IPS-15b (cell line): ENCODE data around the gene PTPN14.

Experiments used
- H3K27me3 ChIP-seq: one replicate; pipeline ENCODE4 v1.6.1; 2013; ENCODE audit warnings: low read length; ENCODE audit not compliant: control insufficient read depth, insufficient read depth
- H3K36me3 ChIP-seq: one replicate; pipeline ENCODE4 v1.6.1; 2013; ENCODE audit warnings: low read length; ENCODE audit not compliant: control insufficient read depth, insufficient read depth
- H3K4me1 ChIP-seq: one replicate; pipeline ENCODE4 v1.6.1; 2013; ENCODE audit warnings: mild to moderate bottlenecking, low read length; ENCODE audit not compliant: control insufficient read depth, insufficient read depth
- H3K4me3 ChIP-seq: one replicate; pipeline ENCODE4 v1.5.1; 2013; ENCODE audit warnings: low read depth, low read length
- H3K9ac ChIP-seq: one replicate; pipeline ENCODE4 v1.6.1; 2013; ENCODE audit warnings: low read depth, mild to moderate bottlenecking, low read length
- H3K9me3 ChIP-seq: one replicate; pipeline ENCODE4 v1.6.1; 2013; ENCODE audit warnings: mild to moderate bottlenecking, low read length; ENCODE audit not compliant: control insufficient read depth, insufficient read depth

PTPN14 gene

GRCh38 chr1:214312530-214313051 is 238.8 kb downstream of the PTPN14 start:
- no peak overlapping the region for H3K9ac ChIP-seq
- H3K27me3 ChIP-seq: peaks cover 29% of the 10 kb centered on the region
- H3K9me3 ChIP-seq: no peaks in the 10 kb centered on the region
- H3K36me3 ChIP-seq: no peaks in the 10 kb centered on the region
- H3K4me3 ChIP-seq: no peak overlapping the region
- peaks cover 19% of the 10 kb centered on the region for H3K4me1 ChIP-seq

- Histone ChIP-seq H3K4me1 (peaks cover 13% of the 10 kb centered on the region), H3K9ac (no peak overlapping the region), H3K9me3 (no peaks in the 10 kb centered on the region), H3K4me3 (no peak overlapping the region), H3K36me3 (no peaks in the 10 kb centered on the region), H3K27me3 (peaks cover 29% of the 10 kb centered on the region)
Observed at GRCh38 chr1:214310777-214311690, 240.4 kb downstream of the PTPN14 start.

- no peaks in the 10 kb centered on the region for H3K9me3 ChIP-seq
- H3K4me1 ChIP-seq: peaks cover 13% of the 10 kb centered on the region
- no peaks in the 10 kb centered on the region for H3K36me3 ChIP-seq
- H3K9ac ChIP-seq: no peak overlapping the region
- peaks cover 20% of the 10 kb centered on the region for H3K27me3 ChIP-seq
- H3K4me3 ChIP-seq: no peak overlapping the region
Observed at GRCh38 chr1:214310010-214310409, 241.4 kb downstream of the PTPN14 start.

DNA sequence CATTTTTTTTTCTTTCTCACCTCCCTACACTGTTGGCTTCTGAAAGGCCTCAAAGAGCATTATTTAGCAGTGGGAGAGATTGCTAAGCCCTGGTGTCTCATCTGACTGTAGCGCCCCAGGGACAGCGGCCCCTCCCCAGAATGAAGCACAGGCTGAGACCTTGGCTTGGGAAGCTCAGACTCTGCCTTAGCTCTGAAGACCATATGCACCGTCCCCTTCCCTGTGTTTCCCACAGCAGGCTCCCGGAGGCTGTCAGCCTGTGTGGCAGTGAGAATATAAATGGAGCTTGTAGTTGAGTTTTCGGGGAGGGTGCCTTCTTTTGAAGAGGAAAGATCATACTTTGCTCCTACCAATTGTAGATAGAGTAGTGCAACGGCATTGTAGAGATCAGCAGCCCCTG is 245.1 kb downstream of the PTPN14 start:
- Histone ChIP-seq H3K27me3 (peaks cover 3% of the 10 kb centered on the region), H3K9me3 (no peaks in the 10 kb centered on the region), H3K4me3 (no peak overlapping the region), H3K9ac (no peak overlapping the region), H3K4me1 (peaks cover 3% of the 10 kb centered on the region), H3K36me3 (no peaks in the 10 kb centered on the region)

DNA sequence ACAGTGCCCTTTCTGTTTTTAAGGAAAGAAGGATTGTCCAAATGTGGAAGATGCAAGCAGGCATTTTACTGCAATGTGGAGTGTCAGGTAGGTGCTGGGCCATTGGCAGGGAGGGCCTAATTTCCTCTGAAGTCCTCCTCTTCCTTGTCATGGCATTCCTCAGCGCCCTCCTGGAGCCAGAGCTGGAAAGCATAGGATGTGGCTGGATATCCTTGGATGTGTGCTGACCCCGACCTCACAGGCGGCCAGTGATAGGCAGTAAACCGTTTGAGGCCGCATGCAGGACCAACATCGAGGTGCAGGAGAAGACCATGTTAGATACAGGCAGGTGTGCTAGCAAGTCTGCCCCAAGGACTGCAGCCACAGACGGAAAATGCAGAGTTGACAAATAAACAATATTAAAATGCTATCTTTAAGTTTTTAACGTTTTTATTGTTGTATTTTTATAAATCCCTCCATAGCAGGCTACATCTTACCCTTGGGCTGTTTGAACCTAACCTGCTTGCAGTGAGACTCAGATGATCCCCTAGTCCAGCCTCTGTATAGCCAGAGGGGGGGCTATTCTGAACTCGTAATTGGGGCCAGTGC is 246.1 kb downstream of the PTPN14 start:
- Histone ChIP-seq H3K4me1 (no peaks in the 10 kb centered on the region), H3K9me3 (no peaks in the 10 kb centered on the region), H3K27me3 (no peaks in the 10 kb centered on the region), H3K4me3 (no peak overlapping the region), H3K36me3 (no peaks in the 10 kb centered on the region), H3K9ac (no peak overlapping the region)

DNA sequence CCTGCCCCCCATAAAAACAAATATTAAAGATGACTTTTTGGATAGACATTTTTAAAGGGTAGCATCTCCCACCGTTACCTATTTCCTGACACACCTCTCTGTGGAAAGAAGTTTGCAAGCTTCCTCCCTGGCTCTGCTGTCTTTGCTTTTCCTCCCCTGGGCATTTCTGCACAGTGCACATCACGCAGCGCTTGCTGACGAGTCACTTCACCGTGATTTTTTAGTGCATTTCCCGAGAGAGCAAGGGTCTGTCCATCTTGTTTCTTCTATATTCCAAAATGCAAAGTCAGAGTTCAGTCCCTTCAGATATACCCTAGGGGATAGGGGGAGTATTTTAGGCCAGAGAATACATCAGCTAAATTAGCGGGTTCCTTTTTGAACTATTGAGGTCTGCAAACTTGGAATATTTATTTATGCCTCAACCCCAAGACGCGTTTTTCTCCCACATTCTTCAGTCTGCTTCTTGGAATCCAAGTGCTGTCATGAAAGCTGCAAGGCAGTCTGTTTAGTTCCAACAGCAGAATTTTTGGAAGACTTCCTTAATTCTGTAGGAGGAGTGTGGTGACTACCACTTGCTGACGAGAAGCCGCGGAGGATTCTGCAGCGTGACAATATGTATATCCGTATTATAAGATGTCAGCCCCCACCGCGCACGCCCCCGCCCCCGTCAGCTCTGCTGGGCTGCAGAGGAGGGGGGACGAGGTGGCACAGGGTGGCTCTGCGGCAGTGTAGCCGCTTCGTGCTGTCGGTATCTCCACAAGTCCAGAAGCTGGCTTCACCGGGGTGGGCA is 248.1 kb downstream of the PTPN14 start:
- no peaks in the 10 kb centered on the region for H3K27me3 ChIP-seq
- no peaks in the 10 kb centered on the region for H3K9me3 ChIP-seq
- H3K9ac ChIP-seq: no peak overlapping the region
- H3K36me3 ChIP-seq: no peaks in the 10 kb centered on the region
- no peaks in the 10 kb centered on the region for H3K4me1 ChIP-seq
- no peak overlapping the region for H3K4me3 ChIP-seq

GRCh38 chr1:214301526-214301925 is 249.9 kb downstream of the PTPN14 start:
- Histone ChIP-seq H3K4me3 (no peak overlapping the region), H3K4me1 (peaks cover 8% of the 10 kb centered on the region), H3K9me3 (no peaks in the 10 kb centered on the region), H3K9ac (no peak overlapping the region), H3K36me3 (no peaks in the 10 kb centered on the region), H3K27me3 (peaks cover 10% of the 10 kb centered on the region)

GRCh38 chr1:214300149-214300780 is 251.1 kb downstream of the PTPN14 start:
- Histone ChIP-seq H3K9me3 (no peaks in the 10 kb centered on the region), H3K36me3 (no peaks in the 10 kb centered on the region), H3K4me3 (no peak overlapping the region), H3K27me3 (peaks cover 23% of the 10 kb centered on the region), H3K4me1 (peaks cover 20% of the 10 kb centered on the region), H3K9ac (no peak overlapping the region)
